ENCODE measurements around the gene TCEANC2.

Gene TCEANC2

GRCh38 chr1:54027848-54028247 lies 25.6 kb upstream of the TCEANC2 start:
- Histone ChIP-seq H3K4me2 (ENCODE audit: low read length) (no peak overlapping the region), H3K27ac (ENCODE audit: low read depth, low read length) (no peak overlapping the region), H3K27me3 (ENCODE audit: control insufficient read depth, low read length) (no peaks in the 10 kb centered on the region), H4K20me1 (ENCODE audit: control insufficient read depth, insufficient read depth, low read depth, low read length) (no peaks in the 10 kb centered on the region), H3K9me2 (replicated peaks; ENCODE audit: control insufficient read depth, low read length) (no peaks in the 10 kb centered on the region), H3K36me3 (ENCODE audit: control insufficient read depth, low read length) (peaks cover 27% of the 10 kb centered on the region), H3K9me3 (ENCODE audit: control insufficient read depth, insufficient read depth, low read length) (no peaks in the 10 kb centered on the region), H3K4me1 (ENCODE audit: control insufficient read depth, low read length) (no peaks in the 10 kb centered on the region), H3K79me2 (ENCODE audit: control insufficient read depth, low read length) (no peaks in the 10 kb centered on the region), H3F3A (ENCODE audit: control insufficient read depth, insufficient read depth) (0 out of 2 replicates have a peak, but pooled peaks cover 4% of the 10 kb centered on the region), H3K4me3 (ENCODE audit: low read length) (no peak overlapping the region)
- no peak for TF ChIP-seq CTCF (IDR thresholded peaks at IDR 0.05; ENCODE audit: low read depth, low read length, poor library complexity, severe bottlenecking)
- no peak for TF ChIP-seq EZH2phosphoT487 (IDR thresholded peaks at IDR 0.05; ENCODE audit: borderline replicate concordance, low read length)

- Histone ChIP-seq H3F3A (ENCODE audit: control insufficient read depth, insufficient read depth) (0 out of 2 replicates have a peak, but pooled peaks cover 4% of the 10 kb centered on the region), H3K36me3 (ENCODE audit: control insufficient read depth, low read length) (peaks cover 28% of the 10 kb centered on the region), H4K20me1 (ENCODE audit: control insufficient read depth, insufficient read depth, low read depth, low read length) (no peaks in the 10 kb centered on the region), H3K79me2 (ENCODE audit: control insufficient read depth, low read length) (no peaks in the 10 kb centered on the region), H3K4me3 (ENCODE audit: low read length) (no peak overlapping the region), H3K27me3 (ENCODE audit: control insufficient read depth, low read length) (no peaks in the 10 kb centered on the region), H3K9me2 (replicated peaks; ENCODE audit: control insufficient read depth, low read length) (no peaks in the 10 kb centered on the region), H3K4me2 (ENCODE audit: low read length) (no peak overlapping the region), H3K9me3 (ENCODE audit: control insufficient read depth, insufficient read depth, low read length) (no peaks in the 10 kb centered on the region), H3K27ac (ENCODE audit: low read depth, low read length) (no peak overlapping the region), H3K4me1 (ENCODE audit: control insufficient read depth, low read length) (no peaks in the 10 kb centered on the region)
- no peak for TF ChIP-seq CTCF (IDR thresholded peaks at IDR 0.05; ENCODE audit: low read depth, low read length, poor library complexity, severe bottlenecking)
- TF ChIP-seq EZH2phosphoT487 (IDR thresholded peaks at IDR 0.05; ENCODE audit: borderline replicate concordance, low read length) = no peak
These were observed 24.8 kb upstream of the TCEANC2 start for GRCh38 chr1:54028306-54029251.

- Histone ChIP-seq H3K9me3 (ENCODE audit: control insufficient read depth, insufficient read depth, low read length) (no peaks in the 10 kb centered on the region), H3K36me3 (ENCODE audit: control insufficient read depth, low read length) (peaks cover 68% of the 10 kb centered on the region), H3K4me3 (ENCODE audit: low read length) (no peak overlapping the region), H4K20me1 (ENCODE audit: control insufficient read depth, insufficient read depth, low read depth, low read length) (no peaks in the 10 kb centered on the region), H3K27ac (ENCODE audit: low read depth, low read length) (no peak overlapping the region), H3K4me1 (ENCODE audit: control insufficient read depth, low read length) (no peaks in the 10 kb centered on the region), H3F3A (ENCODE audit: control insufficient read depth, insufficient read depth) (no peaks in the 10 kb centered on the region; the same call in 1 of the 2 replicates), H3K79me2 (ENCODE audit: control insufficient read depth, low read length) (no peaks in the 10 kb centered on the region), H3K9me2 (replicated peaks; ENCODE audit: control insufficient read depth, low read length) (no peaks in the 10 kb centered on the region), H3K4me2 (ENCODE audit: low read length) (no peak overlapping the region), H3K27me3 (ENCODE audit: control insufficient read depth, low read length) (no peaks in the 10 kb centered on the region)
- no peak for TF ChIP-seq CTCF (IDR thresholded peaks at IDR 0.05; ENCODE audit: low read depth, low read length, poor library complexity, severe bottlenecking)
- TF ChIP-seq EZH2phosphoT487 (IDR thresholded peaks at IDR 0.05; ENCODE audit: borderline replicate concordance, low read length) = no peak
These were observed 15.9 kb upstream of the TCEANC2 start for GRCh38 chr1:54037476-54037875.

Data from DOHH2 (cell line).